ENCODE measurements around the gene SH3YL1.

SH3YL1 gene

DNA sequence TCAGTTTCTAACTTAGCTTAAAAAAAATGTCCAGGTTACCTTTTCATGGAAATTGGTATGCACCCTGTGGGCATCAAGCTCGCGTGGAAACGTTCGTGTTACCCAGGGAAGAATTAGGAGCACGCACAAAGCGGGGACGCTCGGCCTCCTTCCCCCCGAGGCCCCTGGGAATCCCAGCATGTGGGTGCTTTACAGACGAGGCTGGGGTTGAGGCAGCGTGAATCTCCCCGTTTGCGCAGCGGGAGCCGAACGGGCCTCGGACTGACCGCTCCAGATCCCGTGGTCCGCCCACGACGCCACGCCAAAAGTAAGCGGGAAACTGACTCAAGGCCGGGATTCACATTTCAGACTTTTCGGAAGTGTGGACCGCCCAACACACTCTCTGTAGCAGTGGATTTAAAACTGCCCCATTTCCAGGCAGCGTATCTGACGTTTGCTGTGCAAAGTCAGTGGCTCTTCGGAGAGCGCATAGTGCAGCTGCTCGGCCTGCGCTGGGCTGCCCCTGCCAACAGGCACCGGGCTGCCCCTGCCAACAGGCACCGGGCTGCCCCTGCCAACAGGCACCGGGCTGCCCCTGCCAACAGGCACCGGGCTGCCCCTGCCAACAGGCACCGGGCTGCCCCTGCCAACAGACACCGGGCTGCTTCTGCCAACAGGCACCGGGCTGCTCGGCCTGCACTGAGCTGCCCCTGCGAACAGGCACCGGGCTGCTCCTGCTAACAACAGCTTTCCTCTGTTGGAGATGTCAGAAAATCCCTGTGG lies 49.7 kb downstream of the SH3YL1 start:
- no peak for DNase-seq (ENCODE audit: low spot score)

DNA sequence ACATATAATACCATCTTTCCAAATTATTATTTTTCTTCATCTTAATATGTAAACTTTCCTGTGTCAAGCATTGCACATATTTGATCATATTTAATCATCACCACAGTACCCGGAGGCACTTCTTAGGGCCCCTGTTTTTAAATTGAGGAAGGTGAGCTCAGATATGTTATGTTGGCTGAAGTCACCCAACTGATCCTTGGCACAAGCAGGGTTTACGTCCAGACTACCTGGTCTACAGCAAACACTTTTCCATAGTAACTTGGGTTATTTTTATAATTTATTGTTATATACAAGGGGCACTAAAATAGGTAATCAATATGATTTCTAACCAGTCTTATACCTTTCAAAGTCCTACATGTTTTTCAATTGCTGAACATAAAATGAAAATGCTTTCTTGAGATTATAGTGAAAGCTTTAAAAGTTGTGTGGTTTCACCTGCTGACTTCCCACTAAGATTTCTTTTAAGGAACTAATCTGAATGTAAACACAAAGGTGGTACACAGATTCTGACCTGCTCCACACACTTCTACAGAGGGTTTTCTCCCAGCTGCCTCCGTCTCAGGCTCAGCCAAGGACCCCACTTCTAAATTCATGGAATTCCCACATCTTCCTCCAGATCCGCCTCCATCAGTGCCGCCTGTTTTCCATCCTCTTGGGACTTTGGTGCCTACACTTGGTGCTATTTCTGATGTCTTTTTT lies 52.2 kb downstream of the SH3YL1 start:
- DNase-seq (ENCODE audit: low spot score) = no peak

GRCh38 chr2:210660-211059 lies 53.2 kb downstream of the SH3YL1 start:
- no peak for DNase-seq (ENCODE audit: low spot score)

DNA sequence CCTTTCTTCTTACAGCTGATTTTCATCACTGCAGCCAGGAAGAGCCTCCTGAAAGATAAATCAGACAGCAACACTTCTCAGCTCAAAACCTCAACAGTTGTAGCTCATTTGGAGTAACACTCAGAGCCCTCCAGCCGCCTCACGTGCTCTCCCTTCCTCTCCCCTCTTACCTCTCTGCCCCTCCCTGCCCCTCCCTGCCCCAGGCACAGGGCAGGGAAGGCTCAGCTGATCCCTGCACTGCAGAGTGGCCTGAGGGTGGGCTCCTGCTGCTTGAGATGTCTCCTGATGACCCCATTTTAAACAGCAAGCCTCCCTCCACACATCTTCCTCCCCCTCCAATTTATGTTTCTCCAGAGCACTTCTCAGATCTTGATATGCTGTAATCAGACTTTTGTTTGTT lies 54.4 kb downstream of the SH3YL1 start:
- DNase-seq (ENCODE audit: low spot score) = no peak

- no peak for DNase-seq (ENCODE audit: low spot score)
Measured at GRCh38 chr2:208335-208734, 55.5 kb downstream of the SH3YL1 start.

GRCh38 chr2:203984-204383 lies 59.8 kb downstream of the SH3YL1 start:
- no peak for DNase-seq (ENCODE audit: low spot score)

- no peak for DNase-seq (ENCODE audit: low spot score)
Measured at GRCh38 chr2:203401-203800, 60.4 kb downstream of the SH3YL1 start.

GRCh38 chr2:202945-203344 lies 60.9 kb downstream of the SH3YL1 start:
- no peak for DNase-seq (ENCODE audit: low spot score)

DNA sequence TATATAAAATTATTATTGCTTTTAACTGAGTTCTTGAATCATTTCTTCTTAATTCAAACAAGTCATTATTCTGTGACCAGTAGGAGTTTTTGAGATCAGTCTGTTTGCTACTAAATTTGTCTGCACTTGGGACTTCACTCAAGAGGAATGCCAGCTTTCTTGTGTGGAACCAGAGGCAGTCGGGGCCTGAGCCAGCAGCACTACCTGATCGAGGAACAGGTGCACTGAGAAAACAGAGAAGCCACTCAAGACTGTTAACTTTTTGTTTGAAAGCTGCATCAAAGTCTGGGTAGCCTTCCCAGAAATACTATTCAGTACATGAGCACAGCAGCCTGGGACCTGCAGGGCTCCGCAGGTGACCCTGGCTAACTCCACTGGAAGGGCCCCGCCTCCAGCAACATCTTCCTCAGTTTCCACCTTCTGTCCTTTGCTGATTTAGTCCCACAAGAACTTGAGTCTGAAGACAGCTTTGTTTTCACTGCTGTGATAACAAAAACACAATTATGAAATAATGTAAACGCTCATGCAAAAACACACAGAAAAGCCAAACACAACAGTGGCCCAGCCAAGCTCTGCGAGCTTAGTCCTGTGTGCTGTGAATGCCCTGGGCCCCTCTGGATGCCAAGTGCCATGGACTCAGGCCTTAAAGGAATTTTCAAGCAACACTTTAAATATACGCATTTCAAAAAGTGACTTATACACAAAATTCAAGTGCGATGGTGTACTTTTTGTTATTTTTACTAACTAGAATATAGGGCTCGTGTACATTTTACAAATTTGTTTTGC lies 62.0 kb downstream of the SH3YL1 start:
- DNase-seq (ENCODE audit: low spot score) = no peak

- DNase-seq (ENCODE audit: low spot score) = no peak
Measured at GRCh38 chr2:199041-199966, 64.5 kb downstream of the SH3YL1 start.

DNA sequence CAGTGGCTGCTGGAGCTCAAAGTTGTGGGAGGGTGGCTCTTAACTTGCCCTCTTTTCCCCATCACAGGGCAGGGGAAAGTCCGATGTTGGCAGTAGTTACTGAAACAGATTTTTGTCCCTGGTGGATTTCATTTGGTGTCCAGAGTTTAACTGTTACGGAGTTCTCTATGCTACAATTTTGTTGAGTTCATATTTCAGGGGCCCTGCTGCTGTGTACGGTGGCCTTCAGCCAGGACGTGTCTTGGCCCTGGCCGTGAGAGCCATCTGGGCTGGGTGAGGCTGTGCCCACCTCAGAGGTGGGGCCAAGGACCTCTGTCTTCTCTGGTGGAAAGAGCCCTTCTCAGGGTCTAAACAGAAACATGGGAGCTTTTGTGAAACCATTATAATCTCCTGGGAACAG lies 67.4 kb downstream of the SH3YL1 start:
- DNase-seq (ENCODE audit: low spot score) = no peak

GRCh38 chr2:195932-196331 lies 67.9 kb downstream of the SH3YL1 start:
- no peak for DNase-seq (ENCODE audit: low spot score)

DNA sequence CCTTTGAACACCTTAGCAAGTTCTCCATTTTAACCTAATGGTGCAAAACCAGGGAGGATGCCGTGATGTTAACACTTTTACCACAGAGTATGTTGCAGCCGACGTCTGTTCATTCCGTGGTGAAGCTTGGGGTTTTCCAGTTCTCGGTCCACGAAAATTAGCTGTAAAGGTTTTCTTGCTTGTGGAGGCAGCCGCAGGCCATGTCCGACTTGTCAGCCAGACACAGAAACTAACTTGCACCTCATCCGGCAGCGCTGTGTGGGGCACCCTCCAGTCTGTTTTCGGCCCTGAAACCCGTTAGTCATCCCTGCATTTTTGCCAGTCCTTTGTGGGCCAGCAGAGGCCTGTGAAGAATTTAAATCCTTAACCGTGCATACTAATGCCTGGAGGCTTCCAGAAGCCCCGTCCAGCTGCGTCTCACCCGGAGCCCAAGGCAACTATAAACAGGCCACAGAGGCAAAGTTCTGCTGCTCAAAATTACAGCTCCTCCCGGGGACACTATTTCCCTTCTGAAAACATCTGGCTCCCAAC lies 70.6 kb downstream of the SH3YL1 start:
- DNase-seq (ENCODE audit: low spot score) = no peak

DNA sequence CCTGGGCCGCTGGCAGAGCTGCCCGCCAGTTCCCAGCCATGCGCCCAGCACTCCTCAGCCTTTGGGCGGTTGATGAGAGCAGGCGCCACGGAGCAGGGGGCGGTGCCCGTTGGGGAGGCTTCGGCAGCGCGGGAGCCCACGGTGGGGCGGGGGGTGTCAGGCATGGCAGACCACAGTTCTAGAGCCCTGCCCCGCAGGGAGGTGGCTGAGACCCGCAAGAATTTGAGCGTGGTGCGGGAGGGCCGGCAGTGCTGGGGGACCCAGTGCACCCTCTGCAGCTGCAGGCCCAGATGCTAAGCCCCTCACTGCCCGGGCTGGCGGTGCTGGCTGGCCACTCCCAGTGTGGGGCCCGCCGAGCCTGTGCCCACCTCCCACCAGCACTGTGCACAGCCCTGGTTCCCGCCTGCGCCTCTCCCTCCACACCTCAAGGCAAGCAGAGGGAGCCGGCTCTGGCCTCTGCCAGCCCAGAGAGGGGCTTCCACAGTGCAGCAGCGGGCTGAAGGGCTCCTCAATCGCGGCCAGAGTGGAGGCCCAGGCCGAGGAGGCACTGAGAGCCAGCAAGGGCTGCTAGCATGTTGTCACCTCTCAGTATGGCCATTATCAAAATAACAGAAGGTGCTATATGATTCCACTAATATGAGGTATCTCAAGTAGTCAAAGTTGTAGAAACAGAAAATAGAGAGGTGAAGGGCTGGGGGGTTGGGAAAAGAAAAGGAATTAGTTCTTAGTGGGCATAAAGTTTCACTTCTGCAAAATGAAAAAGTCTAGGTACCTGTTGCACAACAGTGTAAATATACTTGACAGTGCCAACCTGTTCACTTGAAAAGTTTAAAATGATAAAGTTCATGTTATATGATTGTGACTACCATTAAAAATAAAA lies 72.3 kb downstream of the SH3YL1 start:
- DNase-seq (ENCODE audit: low spot score) = no peak

DNA sequence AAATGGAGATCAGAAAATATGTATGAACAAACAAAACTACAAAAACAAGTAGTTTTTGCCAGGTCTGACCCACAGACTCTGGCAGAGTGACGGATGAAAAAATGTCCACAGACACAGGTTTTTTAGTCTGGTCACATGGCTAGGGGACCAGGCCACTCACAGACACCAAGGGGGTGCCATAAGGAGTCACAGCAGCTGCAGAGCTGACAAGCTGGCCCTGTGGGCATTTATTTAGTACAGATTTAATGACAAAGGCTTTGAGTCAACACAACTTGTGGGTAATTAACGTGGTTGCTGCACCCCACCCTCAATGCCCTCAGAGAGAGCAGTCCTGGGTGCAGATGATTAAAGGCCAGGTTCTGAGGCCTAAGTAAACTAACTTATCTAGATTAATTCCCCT lies 76.0 kb downstream of the SH3YL1 start:
- DNase-seq (ENCODE audit: low spot score) = no peak

GRCh38 chr2:185221-185620 lies 78.6 kb downstream of the SH3YL1 start:
- DNase-seq (ENCODE audit: low spot score) = no peak

DNA sequence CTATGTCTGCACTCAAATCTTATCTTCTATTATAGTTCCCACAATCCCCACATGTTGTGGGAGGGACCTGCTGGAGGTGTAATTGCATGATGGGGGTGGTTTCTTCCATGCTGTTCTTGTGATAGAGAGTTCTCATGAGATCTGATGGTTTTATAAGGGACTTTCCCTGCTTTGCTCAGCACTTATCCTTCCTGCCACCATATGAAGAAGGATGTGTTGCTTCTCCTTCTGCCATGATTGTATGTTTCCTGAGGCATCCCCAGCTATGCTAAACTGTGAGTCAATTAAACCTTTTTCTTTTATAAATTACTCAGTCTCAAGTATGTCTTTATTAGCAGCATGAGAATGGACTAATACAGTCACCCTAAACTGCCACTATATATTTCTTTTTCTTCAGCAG lies 79.1 kb downstream of the SH3YL1 start:
- DNase-seq (ENCODE audit: low spot score) = no peak

DNA sequence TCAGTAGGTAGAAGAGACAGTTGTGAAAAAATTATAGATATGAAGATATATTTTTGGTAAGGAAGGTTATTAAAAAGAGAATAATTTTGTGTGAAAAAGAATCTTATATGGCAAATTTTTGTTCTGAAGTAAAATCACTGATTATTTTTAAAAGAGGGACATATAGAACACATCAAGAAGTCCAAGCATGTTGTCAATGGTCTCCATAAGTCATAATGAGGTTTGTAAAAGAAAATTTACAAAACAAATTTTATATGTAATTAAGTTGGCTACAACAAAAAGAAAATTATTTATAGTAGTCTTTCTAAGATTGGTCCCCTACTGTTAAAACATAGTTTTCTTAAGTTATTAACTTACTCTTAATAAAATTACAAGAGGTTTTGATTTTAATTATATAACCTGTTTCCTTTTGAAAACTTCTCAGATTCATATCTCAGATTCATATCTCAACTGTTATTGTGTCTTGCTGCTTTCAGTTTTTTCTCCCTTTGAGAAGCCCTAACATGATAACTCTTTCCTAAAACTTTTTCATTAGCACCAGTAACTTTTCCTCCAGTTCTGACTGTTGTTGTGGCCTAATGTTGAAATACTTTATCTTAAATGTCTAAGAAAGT lies 81.2 kb downstream of the SH3YL1 start:
- no peak for DNase-seq (ENCODE audit: low spot score)

DNA sequence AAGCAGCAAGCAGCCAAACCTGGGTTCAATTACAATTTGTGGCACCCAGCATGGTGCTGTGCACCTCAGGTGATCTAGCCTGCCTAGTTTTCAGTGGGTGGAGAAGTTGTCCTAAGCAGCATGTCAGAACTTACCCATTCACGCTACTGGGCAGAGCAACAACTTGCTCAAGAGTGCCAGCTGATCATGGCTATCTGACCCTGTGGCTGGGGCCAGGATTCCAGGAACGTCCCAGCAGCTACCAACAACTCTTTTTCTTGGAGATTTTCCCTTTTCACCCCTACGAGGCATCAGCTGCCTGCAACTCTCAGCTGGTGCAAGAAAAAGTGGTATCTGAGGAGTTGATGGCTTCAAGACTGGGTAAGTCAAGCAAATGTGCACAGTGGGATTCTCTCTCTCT lies 83.5 kb downstream of the SH3YL1 start:
- DNase-seq (ENCODE audit: low spot score) = no peak

DNA sequence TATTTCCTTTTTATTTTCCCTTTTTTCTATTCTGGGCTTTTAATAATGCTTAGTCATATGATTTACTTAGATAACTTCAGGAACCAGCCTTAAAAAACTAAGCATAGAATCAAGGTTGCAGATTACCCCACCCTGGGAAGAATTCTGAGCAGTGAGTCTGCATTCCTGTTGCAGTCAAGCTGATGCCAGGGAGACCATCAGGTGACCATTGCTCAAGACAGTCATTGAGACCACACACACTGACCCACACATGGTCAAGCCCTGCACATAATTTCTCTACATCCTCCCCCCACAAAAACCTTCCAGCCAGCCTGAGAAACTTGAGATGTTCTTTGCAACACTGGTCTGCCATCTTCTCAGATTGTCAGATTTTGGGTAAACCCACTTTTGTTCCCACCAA lies 83.9 kb downstream of the SH3YL1 start:
- no peak for DNase-seq (ENCODE audit: low spot score)

Data from NAMALWA (cell line).